Forelimb muscle (tissue), 1 donor: ENCODE data around the gene PATL1. TPM values are rescaled to one million over a fixed set of nuclear protein-coding genes. Genes with fewer than 3 reads are reported as not detected.
"Not testable (repeated sequence)": the region's sequence is repeated elsewhere in the genome, so short reads cannot be mapped to it uniquely, and the experiment has no call there.

ENCODE experiments used
- DNase-seq: peaks from one replicate; pipeline ENCODE4 v3.0.0-alpha.2; 2013; ENCODE audit warnings: low read depth
- polyA plus RNA-seq: library from polyadenylated mRNA; unstranded; fragments of 120-200 nt; gene quantifications from one replicate; pipeline ENCODE4 v1.2.1, GENCODE V29; 2013; ENCODE audit not compliant: insufficient read length

Gene PATL1, protein sequence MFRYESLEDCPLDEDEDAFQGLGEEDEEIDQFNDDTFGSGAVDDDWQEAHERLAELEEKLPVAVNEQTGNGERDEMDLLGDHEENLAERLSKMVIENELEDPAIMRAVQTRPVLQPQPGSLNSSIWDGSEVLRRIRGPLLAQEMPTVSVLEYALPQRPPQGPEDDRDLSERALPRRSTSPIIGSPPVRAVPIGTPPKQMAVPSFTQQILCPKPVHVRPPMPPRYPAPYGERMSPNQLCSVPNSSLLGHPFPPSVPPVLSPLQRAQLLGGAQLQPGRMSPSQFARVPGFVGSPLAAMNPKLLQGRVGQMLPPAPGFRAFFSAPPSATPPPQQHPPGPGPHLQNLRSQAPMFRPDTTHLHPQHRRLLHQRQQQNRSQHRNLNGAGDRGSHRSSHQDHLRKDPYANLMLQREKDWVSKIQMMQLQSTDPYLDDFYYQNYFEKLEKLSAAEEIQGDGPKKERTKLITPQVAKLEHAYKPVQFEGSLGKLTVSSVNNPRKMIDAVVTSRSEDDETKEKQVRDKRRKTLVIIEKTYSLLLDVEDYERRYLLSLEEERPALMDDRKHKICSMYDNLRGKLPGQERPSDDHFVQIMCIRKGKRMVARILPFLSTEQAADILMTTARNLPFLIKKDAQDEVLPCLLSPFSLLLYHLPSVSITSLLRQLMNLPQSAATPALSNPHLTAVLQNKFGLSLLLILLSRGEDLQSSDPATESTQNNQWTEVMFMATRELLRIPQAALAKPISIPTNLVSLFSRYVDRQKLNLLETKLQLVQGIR
- 25.2 TPM for polyA plus RNA-seq

DNA sequence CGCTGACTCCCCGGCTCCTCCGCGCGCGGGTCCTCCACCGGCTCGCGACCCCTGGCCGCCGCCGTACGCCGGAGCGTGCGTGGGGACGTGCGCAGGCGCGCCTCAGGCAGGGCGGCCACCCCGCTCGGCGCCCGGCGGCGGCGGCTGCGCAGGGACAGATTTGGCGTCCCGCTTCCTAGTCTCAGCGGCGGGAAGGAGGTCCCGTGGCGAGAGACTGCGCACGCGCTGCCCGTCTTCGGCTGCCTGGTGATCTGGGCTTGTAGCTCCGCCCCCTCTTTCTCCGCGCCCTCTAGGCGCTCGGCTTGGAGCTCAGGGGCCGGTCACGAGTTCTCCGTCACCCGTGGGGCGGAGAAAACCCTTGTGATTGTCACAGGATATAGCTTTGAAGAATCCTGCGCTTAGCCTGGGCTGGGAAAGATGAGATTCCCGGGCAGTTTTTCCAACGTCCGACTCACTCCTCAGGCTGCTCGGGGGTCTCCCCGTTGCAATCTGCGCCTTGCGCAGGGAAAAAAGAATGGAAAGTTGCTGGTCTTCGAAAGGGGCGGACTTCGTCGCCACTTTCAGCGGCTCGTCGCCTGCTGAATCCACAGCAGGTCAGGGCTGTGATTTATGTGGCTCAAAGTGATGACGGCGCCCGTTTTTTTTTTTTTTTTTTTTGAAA is at the start of gene PATL1:
Gene PATL1, minus strand, starts transcription at position 88 of the 661 bp plus-strand sequence. CDS start 142 bp downstream, outside the sequence.
- DNase-seq, result peak; percentile 98

DNA sequence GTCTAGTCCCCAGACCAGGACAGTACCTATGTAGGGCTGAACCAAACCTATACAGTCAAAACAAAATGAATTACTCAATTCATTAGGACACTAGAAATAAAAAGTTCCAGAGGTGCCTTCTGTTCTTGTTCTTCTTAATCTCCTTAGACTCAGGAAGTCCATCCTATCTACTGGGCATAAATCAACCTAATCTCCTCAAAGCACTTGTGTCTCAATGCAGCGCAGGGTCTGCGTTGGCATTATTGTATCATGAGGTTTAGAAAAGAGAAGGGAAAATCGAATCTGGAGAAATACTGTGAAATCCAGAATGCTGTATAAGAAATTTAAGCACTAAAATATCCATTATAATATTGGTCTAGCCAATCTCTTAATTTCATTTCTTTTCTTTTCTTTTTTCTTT is 47.2 kb upstream of the PATL1 start:
- no peak for DNase-seq

DNA sequence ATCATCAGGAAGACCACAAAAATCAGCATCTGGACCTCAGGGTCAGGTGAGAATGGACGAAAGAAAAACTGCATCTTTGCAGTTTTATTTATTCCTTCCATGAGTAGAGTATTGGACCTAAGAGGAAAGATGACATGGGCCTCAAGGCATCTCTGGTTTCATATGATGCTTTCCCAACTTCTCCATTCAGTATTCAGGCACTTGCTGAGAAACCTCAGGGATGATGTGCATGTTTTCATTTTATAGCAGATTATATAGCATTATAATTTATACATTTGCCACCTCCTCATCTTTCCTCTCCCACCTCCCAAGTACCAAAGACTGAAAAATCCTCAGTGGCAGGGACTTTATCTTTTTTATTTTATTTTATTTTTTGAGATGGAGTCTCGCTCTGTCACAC is 44.9 kb upstream of the PATL1 start, which contains the start of gene OR10V1:
Gene OR10V1, minus strand, starts transcription at position 101 of the 400 bp plus-strand sequence. Its CDS starts 0 bp downstream, at position 101.
- no peak for DNase-seq

DNA sequence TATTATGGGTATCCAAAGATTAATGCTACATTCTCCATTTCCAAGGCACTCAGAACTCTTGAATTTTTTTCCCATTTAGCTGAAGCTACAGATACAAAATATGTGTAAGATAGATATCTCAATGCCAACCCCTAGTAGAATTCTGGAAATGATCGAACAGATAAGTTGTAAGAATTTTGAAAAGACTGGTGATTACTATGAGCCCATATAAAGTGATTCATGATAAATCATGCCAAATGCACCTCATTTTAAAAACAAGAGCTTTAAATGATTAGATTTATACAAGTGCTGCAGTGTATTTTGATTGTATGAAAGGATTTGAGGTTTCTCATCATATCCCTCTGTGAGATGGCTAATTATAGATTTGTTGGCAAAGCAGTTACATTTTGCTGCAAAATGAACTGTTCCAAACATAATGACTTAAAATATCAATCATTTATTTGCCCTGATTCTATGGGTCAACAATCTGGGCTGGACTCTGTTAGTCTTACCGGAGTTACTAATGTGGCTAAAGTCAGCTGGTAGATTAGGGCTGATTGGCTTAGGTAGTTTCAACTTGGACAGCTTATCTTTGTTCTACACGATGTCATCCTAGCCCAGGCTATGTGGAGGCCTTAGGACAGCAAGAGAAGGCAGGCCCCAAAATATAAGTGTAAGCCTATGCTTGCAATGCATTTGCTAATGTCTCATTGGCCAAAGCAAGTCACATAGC is 41.5 kb upstream of the PATL1 start:
- no peak for DNase-seq

DNA sequence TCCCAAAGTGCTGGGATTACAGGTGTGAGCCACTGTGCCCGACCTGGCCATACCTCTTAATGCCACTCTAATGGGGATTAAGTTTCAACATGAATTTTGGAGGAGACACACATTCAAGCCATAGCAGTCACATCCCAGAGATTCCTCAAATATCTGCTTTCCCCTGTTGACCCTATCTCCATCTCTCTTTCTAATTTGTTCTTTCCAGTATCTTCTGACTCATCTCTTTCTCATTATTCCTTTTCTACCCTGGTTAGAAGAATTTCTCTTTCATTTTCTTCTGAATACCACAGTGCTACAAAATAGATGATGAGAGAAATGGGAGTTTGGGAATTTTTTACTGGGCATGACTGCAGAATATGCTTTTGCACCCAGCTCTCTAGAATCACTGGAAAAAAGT is 39.7 kb upstream of the PATL1 start:
- no peak for DNase-seq

DNA sequence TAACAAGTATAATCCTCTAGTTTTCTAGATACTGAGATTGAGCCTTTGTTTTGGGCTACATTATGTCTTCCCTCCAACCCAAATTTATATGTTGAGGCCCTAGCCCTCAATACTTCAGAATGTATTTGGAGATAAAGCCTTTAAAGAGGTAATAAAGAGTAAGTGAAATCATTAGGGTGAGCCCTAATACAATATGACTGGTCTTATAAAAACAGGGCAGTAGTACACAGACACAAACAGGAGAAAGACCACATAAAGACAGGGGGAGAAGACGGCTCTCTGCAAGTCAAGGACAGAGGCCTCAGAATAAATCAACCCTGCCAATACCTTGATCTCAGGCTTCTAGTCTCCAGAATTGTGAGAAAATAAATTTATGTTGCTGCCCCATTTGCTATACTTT is 38.5 kb upstream of the PATL1 start:
- no peak for DNase-seq

DNA sequence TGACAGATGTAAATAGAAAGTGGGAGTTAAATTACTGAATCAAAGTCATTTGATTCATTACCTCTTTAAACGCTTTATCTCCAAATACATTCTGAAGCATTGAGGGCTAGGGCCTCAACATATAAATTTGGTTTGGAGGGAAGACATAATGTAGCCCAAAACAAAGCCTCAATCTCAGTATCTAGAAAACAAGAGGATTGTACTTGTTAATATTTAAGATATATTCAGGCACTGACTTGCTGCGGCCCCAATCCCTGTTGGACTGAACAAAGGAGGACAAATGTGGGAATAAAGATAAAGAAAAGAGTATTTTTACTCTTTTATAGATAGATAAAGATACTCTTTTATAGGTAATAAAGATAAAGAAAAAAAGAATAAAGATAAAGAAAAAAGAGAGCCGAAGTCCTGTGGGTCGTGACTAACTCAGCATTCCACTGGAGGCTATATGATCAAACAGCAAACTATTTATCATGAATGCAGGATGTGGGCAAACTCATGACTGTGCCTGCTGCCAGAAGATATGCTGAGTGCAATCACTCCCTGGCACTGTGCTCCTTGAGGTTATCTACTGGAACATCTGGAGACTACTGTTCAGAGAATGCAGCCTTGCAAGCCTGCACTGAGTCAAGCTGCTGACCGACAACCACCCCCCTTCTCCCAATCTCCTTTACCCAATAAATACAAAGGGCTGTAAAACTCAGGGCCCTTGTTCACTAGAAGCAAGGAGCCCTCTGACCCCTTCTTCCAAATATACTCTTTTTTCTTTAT is 37.9 kb upstream of the PATL1 start:
- DNase-seq, result no peak

DNA sequence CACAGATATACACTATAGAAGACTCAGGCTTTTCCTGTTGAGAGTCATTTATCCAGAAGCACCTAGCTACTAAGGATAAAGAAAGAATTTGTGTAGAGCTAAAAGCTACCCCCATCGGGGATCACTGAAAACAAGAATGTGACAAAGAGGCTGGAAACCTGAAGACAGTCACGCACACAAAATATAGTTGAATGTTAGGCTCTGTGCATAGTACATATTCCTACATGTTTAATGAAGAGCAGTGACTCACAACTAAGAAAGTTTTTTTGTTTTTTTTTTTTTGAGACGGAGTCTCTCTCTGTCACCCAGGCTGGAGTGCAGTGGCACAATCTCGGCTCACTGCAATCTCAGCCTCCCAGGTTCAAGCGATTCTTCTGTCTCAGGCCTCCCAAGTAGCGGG is 36.5 kb upstream of the PATL1 start:
- DNase-seq, result no peak

DNA sequence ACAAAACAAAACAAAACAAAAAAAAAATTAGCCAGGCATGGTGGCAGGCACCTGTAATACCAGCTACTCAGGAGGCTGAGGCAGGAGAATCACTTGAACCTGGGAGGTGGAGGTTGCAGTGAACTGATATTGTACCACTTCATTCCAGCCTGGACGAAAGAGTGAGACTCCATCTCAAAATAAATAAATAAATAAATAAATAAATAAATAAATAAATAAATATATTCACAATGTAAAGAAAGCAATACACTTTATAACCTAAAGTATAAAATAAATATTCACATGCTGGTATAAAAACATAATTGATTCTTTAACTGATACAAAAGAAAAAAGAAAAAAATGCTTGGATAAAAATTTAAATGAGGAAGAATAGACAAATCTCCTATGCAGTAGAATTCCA is 34.7 kb upstream of the PATL1 start:
- DNase-seq, result not testable (repeated sequence)

DNA sequence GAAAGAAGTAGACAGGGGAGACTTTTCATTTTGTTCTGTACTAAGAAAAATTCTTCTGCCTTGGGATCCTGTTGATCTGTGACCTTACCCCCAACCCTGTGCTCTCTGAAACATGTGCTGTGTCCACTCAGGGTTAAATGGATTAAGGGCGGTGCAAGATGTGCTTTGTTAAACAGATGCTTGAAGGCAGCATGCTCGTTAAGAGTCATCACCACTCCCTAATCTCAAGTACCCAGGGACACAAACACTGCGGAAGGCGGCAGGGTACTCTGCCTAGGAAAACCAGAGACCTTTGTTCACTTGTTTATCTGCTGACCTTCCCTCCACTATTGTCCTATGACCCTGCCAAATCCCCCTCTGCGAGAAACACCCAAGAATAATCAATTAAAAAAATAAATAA is 31.3 kb upstream of the PATL1 start:
- DNase-seq, result not testable (repeated sequence)

DNA sequence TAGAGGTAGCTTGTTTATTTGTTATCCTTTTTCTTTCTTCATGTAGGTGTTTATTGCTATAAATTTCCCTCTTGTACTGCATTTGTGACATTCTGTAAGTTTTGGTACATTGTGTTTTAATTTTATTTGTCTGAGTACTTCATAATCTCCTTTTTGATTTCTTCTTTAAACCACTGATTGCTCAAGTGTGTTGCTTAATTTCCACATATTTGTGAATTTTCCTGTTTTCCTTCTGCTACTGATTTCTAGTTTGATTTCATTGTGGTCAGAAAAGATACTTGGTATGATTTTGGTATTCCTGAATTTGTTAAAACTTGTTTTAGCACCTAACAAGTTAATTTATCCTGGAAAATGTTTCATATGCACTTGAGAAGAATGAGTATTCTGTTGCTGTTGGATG is 29.7 kb upstream of the PATL1 start:
- no peak for DNase-seq

DNA sequence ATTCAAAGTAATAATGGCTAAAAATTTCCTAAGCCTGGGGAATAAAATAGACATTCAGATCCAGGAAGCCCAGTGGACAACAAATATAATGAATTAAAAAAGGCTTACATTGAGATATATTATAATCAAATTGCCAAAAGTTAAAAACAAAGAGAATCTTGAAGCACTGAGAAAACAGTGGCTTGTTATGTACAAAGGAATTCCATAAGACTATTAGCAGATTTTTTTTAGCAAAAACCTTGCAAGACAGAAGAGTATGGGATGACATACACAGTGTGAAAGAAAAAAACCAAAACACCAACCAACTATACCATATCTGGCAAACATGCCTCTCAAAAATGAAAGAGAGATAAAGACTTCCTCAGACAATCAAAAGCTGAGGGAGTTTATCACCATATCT is 24.1 kb upstream of the PATL1 start:
- DNase-seq, result no peak

DNA sequence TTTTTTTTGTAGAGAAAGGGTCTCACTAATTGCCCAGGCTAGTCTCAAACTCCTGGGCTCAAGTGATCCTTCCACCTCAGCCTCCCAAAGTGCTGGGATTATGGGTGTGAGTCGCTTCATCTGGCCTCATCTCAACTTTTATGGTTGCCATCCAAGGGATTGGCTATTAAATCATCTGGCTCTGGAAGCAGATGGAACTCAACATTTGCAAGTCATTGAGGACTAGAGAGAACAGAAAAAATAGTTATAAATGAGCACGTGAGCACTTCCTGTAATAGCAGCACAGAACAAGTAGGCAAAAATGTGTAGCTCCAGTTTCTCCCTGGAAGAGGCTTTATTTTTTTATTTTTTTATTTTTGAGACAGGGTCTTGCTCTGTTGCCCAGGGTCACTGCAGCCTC is 22.3 kb upstream of the PATL1 start:
- no peak for DNase-seq

DNA sequence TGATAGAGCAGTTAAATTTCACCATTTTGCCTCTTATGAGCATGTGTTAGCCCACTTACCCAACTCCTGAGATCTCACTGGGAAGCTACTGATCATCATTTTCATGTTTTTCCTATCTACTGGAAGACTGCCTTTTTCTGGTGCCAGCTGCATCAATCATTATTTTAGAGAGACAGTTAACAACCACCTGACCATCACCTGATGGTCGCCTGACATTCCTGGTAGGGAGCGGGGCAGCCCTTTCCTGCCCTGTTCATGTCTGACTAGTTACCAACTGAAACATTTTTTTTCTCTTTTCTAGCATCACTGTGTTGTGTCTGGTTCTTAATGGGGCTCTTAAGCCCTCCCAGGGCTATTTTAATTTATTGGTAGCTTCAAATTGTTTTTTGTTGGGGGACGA is 20.2 kb upstream of the PATL1 start:
- no peak for DNase-seq

DNA sequence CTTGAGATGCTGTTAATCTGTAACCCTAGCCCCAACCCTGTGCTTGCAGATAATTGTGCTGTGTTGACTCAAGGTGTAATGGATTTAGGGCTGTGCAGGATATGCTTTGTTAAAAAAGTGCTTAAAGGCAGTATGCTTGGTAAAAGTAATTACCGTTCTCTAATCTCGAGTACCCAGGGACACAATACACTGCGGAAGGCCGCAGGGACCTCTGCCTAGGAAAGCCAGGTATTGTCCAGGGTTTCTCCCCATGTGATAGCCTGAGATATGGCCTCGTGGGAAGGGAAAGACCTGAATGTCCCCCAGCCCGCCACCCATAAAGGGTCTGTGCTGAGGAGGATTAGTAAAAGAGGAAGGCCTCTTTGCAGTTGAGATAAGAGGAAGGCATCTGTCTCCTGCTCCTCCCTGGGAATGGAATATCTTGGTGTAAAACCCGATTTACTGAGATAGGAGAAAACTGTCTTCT is 12.5 kb upstream of the PATL1 start:
- DNase-seq, result not testable (repeated sequence)

DNA sequence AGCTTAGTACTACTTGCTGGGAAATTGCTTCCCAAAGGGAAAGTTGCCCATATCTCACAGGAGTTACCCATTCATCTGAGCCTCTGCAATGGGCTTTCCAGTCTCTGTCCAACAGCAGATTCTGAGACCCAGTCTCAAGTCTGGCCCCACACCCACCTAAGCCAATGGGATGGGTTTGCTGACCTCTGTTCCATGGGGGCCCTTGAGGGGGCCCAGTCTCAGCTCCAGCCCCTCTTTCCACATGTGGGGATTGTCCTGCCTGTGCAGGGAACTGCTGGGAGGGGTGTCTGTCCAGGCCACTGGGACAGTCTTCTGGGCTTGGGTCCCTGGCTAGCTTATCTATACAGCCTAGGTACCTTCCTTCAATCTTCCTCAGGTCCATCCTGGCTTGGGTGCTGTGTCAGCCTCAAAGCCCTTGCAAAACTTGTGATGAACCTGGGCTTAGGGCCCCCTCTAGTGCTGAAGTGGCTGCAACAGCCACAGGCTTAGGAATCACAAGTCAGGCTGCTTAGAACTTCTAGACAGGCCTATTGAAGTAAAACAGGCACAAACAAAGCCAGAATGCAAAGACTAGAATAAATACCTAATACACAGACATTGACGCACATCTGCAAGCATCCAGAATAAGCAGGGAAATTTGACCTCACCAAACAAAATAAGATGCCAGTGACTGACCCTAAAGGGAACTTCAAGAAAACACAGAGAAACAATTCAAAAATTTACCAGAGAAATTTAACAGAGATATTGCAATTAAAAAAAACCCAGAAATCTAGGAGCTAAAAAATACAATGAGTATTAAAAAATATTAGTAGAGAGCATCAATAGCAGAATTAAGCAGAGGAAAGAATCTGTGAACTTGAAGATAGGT is 11.7 kb upstream of the PATL1 start:
- DNase-seq, result peak; percentile 46

DNA sequence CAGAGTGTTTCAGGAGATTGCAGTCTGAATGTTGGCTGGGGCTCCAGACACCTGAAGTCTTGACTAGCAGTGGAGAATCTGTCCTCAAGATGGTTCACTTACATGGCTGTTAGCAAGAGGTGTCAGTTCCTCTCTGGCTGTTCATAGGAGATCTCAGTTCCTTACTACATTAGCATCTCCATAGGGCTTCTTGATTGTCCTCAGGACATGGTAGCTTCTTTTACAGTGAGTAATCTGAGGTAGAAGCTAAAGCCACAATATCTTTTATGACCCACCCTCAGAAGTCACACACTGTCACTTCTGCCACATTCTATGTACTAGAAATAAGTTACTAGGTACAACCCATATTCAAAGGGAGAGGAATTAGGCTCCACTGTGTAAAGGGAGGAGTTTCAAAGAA is 10.5 kb upstream of the PATL1 start:
- no peak for DNase-seq

DNA sequence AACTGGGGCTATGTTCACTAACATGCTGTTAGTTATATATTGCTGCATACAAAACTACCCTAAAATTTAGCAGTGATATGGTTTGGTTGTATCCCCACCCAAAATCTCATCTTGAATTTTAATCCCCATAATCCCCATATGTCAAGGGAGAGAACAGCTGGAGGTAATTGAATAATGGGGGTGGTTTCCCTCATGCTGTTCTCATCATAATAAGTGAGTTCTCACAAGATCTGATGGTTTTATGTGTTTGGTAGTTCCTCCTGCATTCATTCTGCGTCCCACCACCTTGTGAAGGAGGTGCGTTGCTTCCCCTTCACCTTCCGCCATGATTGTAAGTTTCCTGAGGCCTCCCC is 10.0 kb upstream of the PATL1 start:
- no peak for DNase-seq

DNA sequence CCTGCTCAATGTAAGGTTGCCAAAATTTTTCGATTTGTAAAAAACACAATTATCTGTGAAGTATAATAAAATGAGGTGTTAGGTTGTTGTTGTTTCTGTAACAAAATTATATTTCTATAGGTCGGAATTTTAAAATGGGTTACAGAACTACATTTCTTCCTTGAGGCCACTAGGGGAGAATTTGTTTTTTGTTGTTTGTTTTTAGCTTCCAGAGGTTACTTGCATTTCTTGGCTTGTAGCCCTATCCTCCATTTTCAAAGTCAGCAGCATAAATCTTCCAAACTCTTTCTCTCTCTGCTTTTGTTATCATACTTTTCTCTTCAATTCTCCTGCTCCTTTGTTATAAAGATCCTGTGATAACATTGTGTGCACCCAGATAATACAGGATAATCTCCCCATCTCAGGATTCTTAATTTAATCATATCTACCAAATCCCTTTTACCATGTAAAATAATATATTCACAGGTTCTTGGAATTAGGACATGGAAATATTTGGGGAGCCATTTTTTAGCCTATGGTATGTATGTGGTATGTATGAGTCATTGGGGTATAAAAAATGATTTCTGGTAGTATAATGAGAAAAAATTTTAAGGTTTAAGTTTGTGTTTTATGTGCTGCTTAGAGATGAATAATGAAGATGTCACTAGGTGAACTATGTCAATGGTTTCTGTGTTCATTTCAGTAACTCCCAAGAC is 9.4 kb upstream of the PATL1 start:
- DNase-seq, result no peak
